NCI-H1092 (cell line): ENCODE measurements around the gene DHH.
A peak's percentile ranks its signal among the peaks of the same experiment; 100 is the strongest.

ENCODE experiments used
- DNase-seq: peaks from one replicate; lab custom pipeline; 2025; lab: John Stamatoyannopoulos, UW

Gene DHH

DNA sequence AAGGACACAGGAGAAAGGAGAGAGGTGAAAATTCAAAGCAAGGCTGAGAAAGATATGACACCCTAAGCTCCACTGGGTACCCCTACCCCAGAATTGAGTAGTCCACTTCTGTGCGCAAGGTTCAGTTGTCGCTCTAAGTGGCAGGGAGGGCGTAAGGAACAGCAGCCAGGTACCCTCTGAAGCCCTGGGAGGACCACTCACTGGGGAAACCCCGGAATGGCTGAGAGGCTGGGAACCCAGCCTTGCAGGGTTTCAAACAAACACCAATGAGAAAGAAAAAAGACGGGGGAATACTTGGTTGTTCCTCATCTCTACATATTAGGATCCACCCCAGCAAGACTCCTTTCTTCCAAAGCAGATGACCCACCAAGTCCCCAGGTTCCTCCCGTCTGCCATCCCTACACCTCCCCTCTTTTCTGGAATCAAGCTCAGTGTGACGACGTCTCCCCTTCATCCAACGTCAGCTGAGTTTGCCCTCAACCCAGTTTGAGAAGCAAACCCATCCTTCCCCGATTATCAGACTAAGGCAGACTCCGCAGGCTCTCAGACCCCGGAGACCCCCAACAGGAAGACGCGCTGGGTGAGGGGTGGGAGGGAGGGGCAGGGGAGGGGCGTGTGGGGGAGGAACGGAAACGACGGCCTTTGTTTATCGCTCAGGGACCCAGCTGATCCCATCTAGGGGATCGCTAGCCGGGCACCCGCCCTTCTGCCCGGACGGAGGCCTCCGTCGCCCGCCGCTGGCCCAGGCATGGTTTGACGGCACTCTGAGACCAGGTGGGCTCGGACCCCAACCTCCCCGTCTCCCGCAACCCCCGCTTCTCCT lies 15.3 kb upstream of the DHH start:
- DNase-seq, result no peak

- no peak for DNase-seq
Observed at GRCh38 chr12:49108958-49109404, 14.4 kb upstream of the DHH start.

- no peak for DNase-seq
Observed at GRCh38 chr12:49105504-49106084, 11.0 kb upstream of the DHH start.

DNA sequence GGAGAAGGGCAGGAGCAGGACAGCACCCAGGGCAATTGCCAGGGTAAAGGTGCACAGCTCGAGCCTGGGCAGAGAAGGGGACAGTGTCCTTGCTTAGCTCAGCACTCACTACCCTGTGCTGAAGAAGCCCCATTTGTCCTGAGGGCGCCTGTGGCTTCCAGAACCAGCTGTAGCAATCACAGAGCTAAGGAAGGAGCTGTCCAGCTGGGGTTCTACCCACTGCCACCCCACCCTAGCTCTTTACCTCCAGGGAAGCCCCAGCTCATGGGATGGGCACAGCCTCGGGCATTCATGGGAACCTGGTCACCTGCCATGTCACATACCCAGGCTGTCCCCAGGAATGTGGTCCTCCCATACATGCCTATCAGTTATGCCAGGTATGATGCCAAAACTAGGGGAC lies 10.2 kb upstream of the DHH start:
- DNase-seq, result no peak

GRCh38 chr12:49100380-49100779 lies 5.8 kb upstream of the DHH start:
- no peak for DNase-seq

DNA sequence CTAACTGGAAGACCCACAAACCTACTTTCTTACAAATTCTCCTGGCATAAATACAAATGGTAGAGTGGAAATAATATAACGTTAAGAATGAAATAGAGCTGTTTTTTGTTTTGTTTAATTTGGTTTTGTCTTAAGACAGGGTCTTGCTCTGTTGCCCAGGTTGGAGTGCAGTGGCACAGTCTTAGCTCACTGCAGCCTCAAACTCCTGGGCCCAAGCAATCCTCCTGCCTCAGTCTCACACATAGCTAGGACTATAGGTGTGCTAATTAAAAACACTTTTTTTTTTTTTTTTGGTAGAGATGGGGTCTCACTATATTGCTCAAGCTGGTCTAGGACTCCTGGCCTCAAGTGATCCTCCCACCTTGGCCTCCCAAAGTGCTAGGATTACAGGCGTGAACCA lies 4.1 kb upstream of the DHH start:
- no peak for DNase-seq

DNA sequence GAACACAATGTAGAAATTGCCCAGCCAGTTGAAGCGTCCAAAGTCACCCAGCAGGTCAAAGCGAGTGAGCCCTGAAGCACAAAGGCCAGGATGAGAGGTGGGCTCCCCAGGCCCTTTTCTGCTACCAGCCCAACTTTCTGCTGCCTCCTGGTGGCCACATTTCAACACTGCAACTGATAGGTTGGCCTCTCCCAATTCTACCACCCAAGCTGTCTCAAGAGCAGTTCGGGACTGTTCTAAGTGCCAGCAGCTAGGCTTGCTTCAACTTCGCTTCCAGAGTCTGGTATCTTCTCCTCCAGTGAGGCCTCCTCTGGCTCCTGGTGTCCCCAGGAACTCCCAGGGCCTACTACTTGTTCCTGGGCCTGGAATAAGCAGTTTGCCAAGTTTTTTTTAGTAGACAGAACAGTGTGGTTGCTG lies 3.4 kb upstream of the DHH start:
- DNase-seq, result no peak

DNA sequence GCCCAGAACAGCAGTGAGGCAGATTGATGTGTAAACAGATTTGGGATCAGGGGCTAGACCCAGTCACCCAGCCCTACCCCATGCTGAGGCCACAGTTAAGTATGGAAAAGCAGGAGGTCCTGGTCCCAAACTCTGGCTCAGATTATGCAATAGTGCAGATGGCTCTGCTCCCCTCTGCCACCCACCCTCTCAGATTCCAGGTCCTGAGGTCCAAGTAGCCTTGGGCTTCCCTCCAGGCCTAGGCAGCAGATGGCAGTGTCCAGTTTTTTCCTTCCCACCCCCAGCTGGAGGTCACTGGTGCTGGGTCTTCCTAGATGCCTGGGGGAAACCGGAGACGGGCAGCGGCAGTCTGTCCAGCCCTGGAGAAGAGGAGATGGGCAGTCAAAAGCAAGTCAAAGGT lies 2.8 kb upstream of the DHH start:
- DNase-seq, result no peak

DNA sequence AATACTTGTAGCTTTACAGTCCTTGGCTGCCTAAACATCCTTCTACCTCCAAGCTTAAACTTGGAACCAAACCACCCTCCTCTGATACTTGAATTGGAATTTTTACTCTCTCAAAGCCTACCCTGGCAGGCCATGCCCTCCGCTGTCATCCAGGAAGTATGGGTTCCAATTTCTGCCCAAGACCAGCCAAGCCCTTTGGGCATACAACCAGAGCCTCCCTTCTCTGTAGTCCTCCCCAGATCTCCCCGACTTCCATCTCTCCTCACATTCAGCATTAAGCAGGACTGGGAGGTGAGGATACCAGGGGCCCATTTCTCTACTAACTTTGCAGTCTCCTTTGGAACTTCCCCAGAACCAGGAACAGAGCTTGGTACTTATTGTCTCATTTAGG lies 369 bp upstream of the DHH start:
- no peak for DNase-seq

- DNase-seq, result no peak
Observed at GRCh38 chr12:49093792-49094159, 825 bp downstream of the DHH start.

GRCh38 chr12:49092816-49093406 lies 1.7 kb downstream of the DHH start:
- no peak for DNase-seq

DNA sequence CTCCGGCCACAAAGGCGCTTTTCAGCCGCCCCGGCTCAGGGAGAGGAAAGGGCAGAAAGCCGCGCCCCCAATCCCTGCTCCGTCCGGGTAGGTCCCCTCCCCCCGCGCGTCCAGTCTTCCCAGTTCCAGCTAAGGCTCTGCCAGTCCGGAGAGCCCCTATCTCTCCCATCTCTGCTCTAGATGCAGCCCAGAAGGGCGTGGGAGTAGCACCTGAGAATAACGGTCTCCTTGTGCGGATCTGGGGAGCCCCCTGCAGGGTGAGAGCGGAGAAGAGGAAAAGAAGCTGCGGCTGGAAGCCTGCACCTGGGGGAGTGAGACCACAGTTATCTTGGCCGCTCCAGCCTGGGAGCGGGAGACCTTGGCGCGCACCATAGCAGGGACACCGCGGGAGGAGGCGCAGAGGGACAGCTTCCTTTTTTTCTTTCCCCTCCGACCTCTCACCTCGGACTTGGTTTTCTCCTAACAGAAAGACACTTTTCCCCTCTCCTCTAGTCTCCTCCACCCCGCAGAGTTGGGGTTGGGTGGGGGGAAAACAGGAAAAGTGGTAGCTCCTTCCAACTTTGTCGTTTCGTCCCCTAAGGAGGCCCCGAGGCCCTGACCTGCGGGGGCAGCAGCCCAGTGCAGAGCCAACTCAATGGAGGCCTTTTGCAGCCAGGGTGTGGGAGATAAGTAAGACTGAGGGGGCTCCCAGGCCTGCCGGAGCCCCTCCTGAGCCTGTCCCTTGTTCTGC lies 2.4 kb downstream of the DHH start:
- DNase-seq, result no peak

DNA sequence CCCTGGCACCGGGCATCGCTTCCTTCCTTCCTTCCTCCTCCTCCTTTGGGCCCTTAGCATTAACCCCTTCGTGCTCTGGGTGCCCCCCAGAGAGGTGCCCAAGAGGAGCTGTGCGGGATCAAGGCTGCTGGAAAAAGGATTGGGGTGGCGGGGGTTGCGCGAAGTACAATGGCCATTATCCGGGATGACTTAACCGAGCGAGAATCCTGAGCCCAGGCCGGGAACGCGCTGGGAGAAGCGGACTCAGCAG lies 2.8 kb downstream of the DHH start:
- no peak for DNase-seq

DNA sequence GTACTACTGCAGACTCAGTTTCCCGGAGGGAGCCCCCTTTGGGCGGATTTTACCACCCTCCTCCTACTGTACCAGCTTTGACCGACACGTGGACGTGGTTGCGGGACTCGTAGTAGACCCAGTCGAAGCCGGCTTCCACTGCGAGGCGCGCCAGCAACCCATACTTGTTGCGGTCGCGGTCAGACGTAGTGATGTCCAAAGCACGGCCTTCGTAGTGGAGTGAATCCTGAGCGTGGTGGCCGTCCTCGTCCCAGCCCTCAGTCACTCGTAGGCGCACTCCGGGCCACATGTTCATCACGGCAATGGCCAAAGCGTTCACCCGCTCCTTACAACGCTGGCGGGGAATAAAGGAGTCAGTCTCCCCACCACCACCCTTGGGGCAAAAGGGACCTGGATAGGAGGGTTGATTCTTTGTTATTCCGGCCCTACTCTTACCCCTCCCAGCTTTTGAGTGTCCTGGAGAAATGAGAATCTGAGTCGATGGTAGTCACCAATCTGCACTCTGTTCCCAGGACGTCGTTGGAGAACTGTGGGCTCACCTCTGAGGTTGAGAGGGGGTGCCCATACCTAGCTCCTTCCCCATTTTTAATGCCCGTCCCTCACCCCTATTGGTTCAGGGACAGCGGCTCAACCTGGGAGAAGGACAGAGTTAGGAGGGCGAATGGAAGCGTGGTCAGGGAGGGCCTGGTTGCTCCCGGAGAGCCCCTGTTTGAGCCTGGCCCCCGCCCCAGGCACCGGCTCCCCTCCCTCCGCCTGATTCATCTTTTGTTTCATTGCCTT lies 3.4 kb downstream of the DHH start:
- no peak for DNase-seq

DNA sequence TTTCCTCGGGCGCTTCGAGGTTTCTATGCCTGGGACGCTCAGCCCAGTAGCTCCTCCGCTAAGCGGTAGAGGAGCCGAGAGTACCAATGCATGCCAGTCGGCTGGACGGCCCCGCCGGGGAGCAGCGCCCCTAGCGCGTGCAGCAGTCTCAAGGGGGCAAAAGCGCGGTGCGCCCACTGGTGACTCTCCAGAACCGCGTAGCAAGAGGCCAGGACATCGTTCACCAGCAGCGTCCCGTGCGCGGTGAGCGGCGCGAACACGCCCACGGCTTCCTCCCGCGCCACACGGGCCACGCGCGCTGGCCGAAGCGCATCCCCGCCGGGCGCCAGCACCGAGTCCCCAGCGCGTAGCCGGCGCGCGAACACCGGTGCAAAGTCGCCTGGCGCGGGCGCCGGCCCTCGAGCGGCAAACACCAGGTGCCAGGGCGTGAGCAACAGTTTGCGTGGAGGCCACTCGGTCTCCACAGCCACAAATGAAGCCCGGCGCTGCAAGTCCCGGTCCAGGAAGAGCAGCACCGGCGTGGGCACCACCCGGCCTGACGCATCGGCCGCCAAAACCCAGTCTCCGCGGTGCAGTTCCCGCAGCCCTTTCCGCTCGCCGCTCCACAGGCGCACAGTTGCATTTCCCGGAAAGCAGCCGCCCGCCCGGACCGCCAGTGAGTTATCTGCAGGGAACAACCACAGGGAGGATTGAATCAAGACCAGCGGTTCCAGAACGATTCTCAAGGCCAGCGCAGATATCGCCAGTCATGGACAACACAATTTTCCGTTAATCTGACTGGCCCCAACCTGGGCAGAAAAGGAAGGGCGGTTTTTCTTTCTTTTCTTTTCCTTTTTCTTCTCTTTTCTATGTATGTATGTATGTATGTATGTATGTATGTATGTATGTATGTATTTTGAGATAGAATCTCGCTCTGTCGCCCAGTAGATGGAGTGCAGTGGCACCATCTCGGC lies 4.5 kb downstream of the DHH start:
- DNase-seq, result no peak

- no peak for DNase-seq
Observed at GRCh38 chr12:49088932-49089330, 5.7 kb downstream of the DHH start.

GRCh38 chr12:49088150-49088931 lies 6.3 kb downstream of the DHH start:
- peak; percentile 69 for DNase-seq

DNA sequence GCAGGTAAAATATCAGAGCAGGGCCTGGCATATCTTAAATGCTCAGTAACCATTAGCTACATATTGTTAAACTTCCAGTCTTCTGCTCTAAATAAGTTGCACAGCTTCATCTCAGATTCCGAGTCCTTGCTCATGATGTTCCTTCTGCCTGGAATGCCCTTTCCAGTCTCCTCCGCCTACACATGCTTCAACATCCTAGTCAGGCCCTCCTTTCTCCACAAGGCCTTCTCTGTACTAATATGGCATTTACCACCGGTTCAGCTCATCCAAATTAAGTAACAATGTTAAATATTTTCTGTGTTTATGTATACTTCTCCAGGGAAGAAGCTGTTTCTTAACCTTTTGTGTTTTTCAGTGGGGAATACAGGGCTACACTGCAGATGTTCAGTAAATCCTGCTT lies 8.5 kb downstream of the DHH start:
- DNase-seq, result no peak

DNA sequence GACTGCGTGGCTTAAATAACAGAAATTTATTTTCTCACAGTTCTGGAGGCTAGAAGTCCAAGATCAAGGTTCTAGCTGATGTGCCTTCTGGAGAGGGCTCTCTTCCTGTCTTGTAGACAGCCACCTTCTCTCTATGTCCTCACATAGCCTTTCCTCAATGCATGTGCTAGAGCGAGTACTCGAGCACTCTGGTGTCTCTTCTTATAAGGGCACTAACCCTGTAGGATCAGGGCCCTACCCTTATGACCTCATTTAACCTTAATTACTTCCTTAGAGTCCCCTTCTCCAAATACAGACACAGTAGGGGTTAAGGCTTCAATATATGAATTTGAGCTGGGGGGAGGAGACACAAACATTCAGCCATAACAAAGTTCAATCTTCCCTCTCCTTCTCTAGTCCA lies 10.2 kb downstream of the DHH start:
- no peak for DNase-seq

GRCh38 chr12:49079793-49080192 lies 14.8 kb downstream of the DHH start:
- no peak for DNase-seq
